Loucy (cell line): ENCODE data around the gene IGSF6.

Experiments used
- EZH2phosphoT487 ChIP-seq: fragments of 200-600 bp; IDR thresholded peaks from 2 replicates; pipeline ENCODE4 v1.6.1; 2018; ENCODE audit warnings: antibody characterized with exemption, mild to moderate bottlenecking, moderate library complexity, borderline replicate concordance
- TF ChIP-seq, protein P1 (sequence below): fragments of 200-600 bp; sonication (generic); conservative IDR thresholded peaks from 2 replicates; pipeline ENCODE4 v1.5.1; 2014; ENCODE audit warnings: mild to moderate bottlenecking, antibody characterized with exemption, low read length

- TF ChIP-seq, protein P1, sequence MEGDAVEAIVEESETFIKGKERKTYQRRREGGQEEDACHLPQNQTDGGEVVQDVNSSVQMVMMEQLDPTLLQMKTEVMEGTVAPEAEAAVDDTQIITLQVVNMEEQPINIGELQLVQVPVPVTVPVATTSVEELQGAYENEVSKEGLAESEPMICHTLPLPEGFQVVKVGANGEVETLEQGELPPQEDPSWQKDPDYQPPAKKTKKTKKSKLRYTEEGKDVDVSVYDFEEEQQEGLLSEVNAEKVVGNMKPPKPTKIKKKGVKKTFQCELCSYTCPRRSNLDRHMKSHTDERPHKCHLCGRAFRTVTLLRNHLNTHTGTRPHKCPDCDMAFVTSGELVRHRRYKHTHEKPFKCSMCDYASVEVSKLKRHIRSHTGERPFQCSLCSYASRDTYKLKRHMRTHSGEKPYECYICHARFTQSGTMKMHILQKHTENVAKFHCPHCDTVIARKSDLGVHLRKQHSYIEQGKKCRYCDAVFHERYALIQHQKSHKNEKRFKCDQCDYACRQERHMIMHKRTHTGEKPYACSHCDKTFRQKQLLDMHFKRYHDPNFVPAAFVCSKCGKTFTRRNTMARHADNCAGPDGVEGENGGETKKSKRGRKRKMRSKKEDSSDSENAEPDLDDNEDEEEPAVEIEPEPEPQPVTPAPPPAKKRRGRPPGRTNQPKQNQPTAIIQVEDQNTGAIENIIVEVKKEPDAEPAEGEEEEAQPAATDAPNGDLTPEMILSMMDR, result no peak
- no peak for TF ChIP-seq EZH2phosphoT487
Measured at GRCh38 chr16:21613361-21613760, 39.0 kb downstream of the IGSF6 start.
